ENCODE results near the gene CDC42. TPM values are rescaled to one million over a fixed set of nuclear protein-coding genes. Genes with fewer than 3 reads are reported as not detected.
"Not testable (repeated sequence)": the region's sequence is repeated elsewhere in the genome, so short reads cannot be mapped to it uniquely, and the experiment has no call there.

CDC42 gene
- total RNA-seq, 6 experiments from 2014 or later = 74.4 to 128 (median 95.9) TPM

- ATAC-seq; H3K4me3 ChIP-seq; intact Hi-C loops (cut with DNase I); DNase-seq; H3K4me1 ChIP-seq; H3K27ac ChIP-seq; H3K27me3 ChIP-seq; H3K9me3 ChIP-seq; H3K36me3 ChIP-seq: not testable (repeated sequence)
- 95% methylated on average over 13 of the region's 13 CpGs for WGBS (ENCODE audit: insufficient coverage, low coverage, low lambda C conversion rate, missing lambda C conversion rate)
Measured at GRCh38 chr1:22014575-22015206, 37.8 kb upstream of the CDC42 start.

- H3K9me3 ChIP-seq = no peaks in the 10 kb centered on the region
- H3K4me3 ChIP-seq = no peak overlapping the region
- TF ChIP-seq CTCF (IDR thresholded peaks at IDR 0.05) = no peak
- TF ChIP-seq POLR2A (IDR thresholded peaks at IDR 0.05) = no peak
- ATAC-seq = peak; percentile 56 to 76 (median 66)
- intact Hi-C loops (cut with DNase I) = no loop called here
- DNase-seq = peak in 1 of 3 donors; percentile 29
- H3K4me1 ChIP-seq = peaks cover 0 to 4% (median 0%) of the 10 kb centered on the region in 4 donors
- H3K27ac ChIP-seq = no peak overlapping the region
- H3K36me3 ChIP-seq = no peaks in the 10 kb centered on the region
- no peaks in the 10 kb centered on the region for H3K27me3 ChIP-seq
- WGBS (ENCODE audit: insufficient coverage, low coverage, low lambda C conversion rate, missing lambda C conversion rate) = 54% methylated on average over 10 of the region's 10 CpGs
Measured at GRCh38 chr1:22018583-22019559, 33.6 kb upstream of the CDC42 start.

GRCh38 chr1:22021061-22021460, 31.4 kb upstream of the CDC42 start:
- 64% methylated on average over 2 of the region's 6 CpGs for WGBS (ENCODE audit: insufficient coverage, low coverage, low lambda C conversion rate, missing lambda C conversion rate)
- ATAC-seq (no peak), DNase-seq (no peak)
- Histone ChIP-seq H3K4me1 (peaks cover 0 to 11% (median 0%) of the 10 kb centered on the region in 4 donors), H3K27me3 (no peaks in the 10 kb centered on the region), H3K27ac (no peak overlapping the region), H3K9me3 (no peaks in the 10 kb centered on the region), H3K4me3 (no peak overlapping the region), H3K36me3 (no peaks in the 10 kb centered on the region)
- intact Hi-C loops (cut with DNase I) = no loop called here
- no peak for TF ChIP-seq POLR2A (IDR thresholded peaks at IDR 0.05)
- no peak for TF ChIP-seq CTCF (IDR thresholded peaks at IDR 0.05)

GRCh38 chr1:22024485-22025367, 27.8 kb upstream of the CDC42 start:
- Histone ChIP-seq H3K36me3 (no peaks in the 10 kb centered on the region), H3K4me1 (peaks cover 0 to 15% (median 0%) of the 10 kb centered on the region in 4 donors), H3K9me3 (no peaks in the 10 kb centered on the region), H3K27ac (peak overlapping the region; percentile 93 to 98 (median 95)), H3K4me3 (peak overlapping the region; percentile 68 to 98 (median 88)), H3K27me3 (no peaks in the 10 kb centered on the region)
- DNase-seq = peak; percentile 51 to 65 (median 55)
- no peak for TF ChIP-seq POLR2A (IDR thresholded peaks at IDR 0.05)
- TF ChIP-seq CTCF (IDR thresholded peaks at IDR 0.05) = peak in 1 of 4 donors; percentile 15
- ATAC-seq = peak; percentile 33 to 71 (median 60)
- 2% methylated on average over 12 of the region's 33 CpGs for WGBS (ENCODE audit: insufficient coverage, low coverage, low lambda C conversion rate, missing lambda C conversion rate)
- intact Hi-C loops (cut with DNase I) = no loop called here
